GM23338 (cell line): ENCODE results near the gene NFKB1. TPM values are rescaled to one million over a fixed set of nuclear protein-coding genes. Genes with fewer than 3 reads are reported as not detected.

Experiments
- ATAC-seq: fragments of 200-7000 bp; cut with Tn5 transposase; 3 replicates; pipeline ENCODE4 v1.9.1; 2020
- DNase-seq: peaks from one replicate; pipeline ENCODE4 v3.0.0-alpha.2; 2015; ENCODE audit warnings: low spot score
- H2AFZ ChIP-seq: fragments of 200-600 bp; sonication (generic); 2 replicates; pipeline ENCODE4 v1.8.0; 2016; ENCODE audit warnings: antibody characterized with exemption, mild to moderate bottlenecking, moderate library complexity
- H3F3A ChIP-seq: fragments of 200-600 bp; sonication (generic); replicated peaks from 2 replicates; pipeline ENCODE4 v1.8.0; 2017; ENCODE audit warnings: antibody characterized with exemption, mixed run types, low read depth
- H3K27ac ChIP-seq: fragments of 200-600 bp; sonication (generic); 2 replicates; pipeline ENCODE4 v1.6.1; 2016; ENCODE audit warnings: low read depth
- H3K27me3 ChIP-seq: fragments of 200-600 bp; sonication (generic); 2 replicates; pipeline ENCODE4 v1.8.0; 2016; ENCODE audit warnings: mild to moderate bottlenecking, mixed run types, moderate library complexity; ENCODE audit not compliant: insufficient read depth
- H3K36me3 ChIP-seq: fragments of 200-600 bp; sonication (generic); 2 replicates; pipeline ENCODE4 v1.8.0; 2016; ENCODE audit warnings: mild to moderate bottlenecking; ENCODE audit not compliant: insufficient read depth
- H3K4me1 ChIP-seq: fragments of 200-600 bp; sonication (generic); 2 replicates; pipeline ENCODE4 v1.8.0; 2016; ENCODE audit warnings: mild to moderate bottlenecking, moderate library complexity; ENCODE audit not compliant: insufficient read depth
- H3K4me2 ChIP-seq: fragments of 200-600 bp; sonication (generic); 2 replicates; pipeline ENCODE4 v1.7.1; 2017; ENCODE audit warnings: mixed run types
- H3K4me3 ChIP-seq: fragments of 200-600 bp; sonication (generic); 2 replicates; pipeline ENCODE4 v1.6.1; 2016; ENCODE audit warnings: mixed run types
- H3K79me2 ChIP-seq: fragments of 200-600 bp; sonication (generic); replicated peaks from 2 replicates; pipeline ENCODE4 v1.8.0; 2017; ENCODE audit warnings: mild to moderate bottlenecking; ENCODE audit not compliant: insufficient read depth
- H3K9me2 ChIP-seq: fragments of 200-600 bp; sonication (generic); 2 replicates; pipeline ENCODE4 v1.8.0; 2017; ENCODE audit not compliant: insufficient read depth
- H4K20me1 ChIP-seq: fragments of 200-600 bp; sonication (generic); replicated peaks from 2 replicates; pipeline ENCODE4 v1.8.0; 2017; ENCODE audit warnings: mild to moderate bottlenecking; ENCODE audit not compliant: insufficient read depth
- H3K27ac Mint-ChIP-seq: 2 replicates; pipeline ENCODE4 v1.8.0; 2020; ENCODE audit warnings: inconsistent platforms, mild to moderate bottlenecking, moderate library complexity, mixed read lengths
- H3K27me3 Mint-ChIP-seq: 3 replicates; pipeline ENCODE4 v1.8.0; 2022; ENCODE audit warnings: low read depth, mild to moderate bottlenecking, moderate library complexity, mixed read lengths, inconsistent platforms; ENCODE audit not compliant: insufficient read depth, poor library complexity
- H3K36me3 Mint-ChIP-seq: 3 replicates; pipeline ENCODE4 v1.8.0; 2021; ENCODE audit warnings: low read depth, mild to moderate bottlenecking, inconsistent platforms, moderate library complexity, mixed read lengths
- H3K4me1 Mint-ChIP-seq: 3 replicates; pipeline ENCODE4 v1.8.0; 2020; ENCODE audit warnings: mild to moderate bottlenecking, inconsistent platforms, mixed read lengths
- H3K4me3 Mint-ChIP-seq: 3 replicates; pipeline ENCODE4 v1.8.0; 2021; ENCODE audit warnings: moderate library complexity, mild to moderate bottlenecking, inconsistent platforms, mixed read lengths
- H3K9me3 Mint-ChIP-seq: 3 replicates; pipeline ENCODE4 v1.8.0; 2020; ENCODE audit warnings: moderate library complexity, mild to moderate bottlenecking, inconsistent platforms, mixed read lengths
- EZH2 ChIP-seq: fragments of 200-600 bp; sonication (generic); IDR thresholded peaks from one replicate; pipeline ENCODE4 v1.8.0; 2017; ENCODE audit warnings: antibody characterized with exemption, mild to moderate bottlenecking, low read depth; ENCODE audit not compliant: unreplicated experiment
- JUNB ChIP-seq: IDR thresholded peaks from one replicate; pipeline ENCODE4 v1.6.1; 2016; ENCODE audit warnings: antibody characterized with exemption; ENCODE audit not compliant: unreplicated experiment
- NANOG ChIP-seq: IDR thresholded peaks from 2 replicates; pipeline ENCODE4 v1.6.1; 2016; ENCODE audit warnings: antibody characterized with exemption, borderline replicate concordance
- REST ChIP-seq: IDR thresholded peaks from one replicate; pipeline ENCODE4 v1.6.1; 2018; ENCODE audit warnings: antibody characterized with exemption; ENCODE audit not compliant: unreplicated experiment
- ZNF114 ChIP-seq: fragments of 250-450 bp; sonication (Bioruptor Pico); IDR thresholded peaks from 2 replicates; pipeline ENCODE4 v1.5.0; 2020; ENCODE audit warnings: mild to moderate bottlenecking, moderate library complexity
- ZNF462 ChIP-seq: fragments of 250-450 bp; sonication (Bioruptor Pico); IDR thresholded peaks from 2 replicates; pipeline ENCODE4 v1.5.0; 2020; ENCODE audit warnings: mild to moderate bottlenecking, moderate library complexity
- polyA plus RNA-seq: library from polyadenylated mRNA; unstranded; fragments of >200 nt; fragmentation: Nextera tagmentation; extraction: Ambion mirVana; gene quantifications from 2 replicates; pipeline ENCODE4 v1.2.1, GENCODE V29; 2016
- total RNA-seq: library from RNA; depleted of rRNA; stranded (reverse); fragments of >200 nt; shearing (Covaris generic); gene quantifications from 2 replicates; pipeline ENCODE4 v1.2.3, GENCODE V29; 2014

The NFKB1 gene
- total and polyA plus RNA-seq, 2 experiments from 2014 or later, result 0.82 to 4.6 TPM

- no peaks in the 10 kb centered on the region for H3K36me3 Mint-ChIP-seq
- TF ChIP-seq NANOG (no peak), ZNF114 (no peak), ZNF462 (CRISPR knock-in tag) (no peak), JUNB (no peak), EZH2 (no peak), REST (no peak)
- no peak for DNase-seq
- H3F3A ChIP-seq, result no peaks in the 10 kb centered on the region
- no peak overlapping the region for H3K4me3 Mint-ChIP-seq
- no peaks in the 10 kb centered on the region for H3K79me2 ChIP-seq
- H3K27ac Mint-ChIP-seq, result no peak overlapping the region
- H3K27me3 ChIP-seq, result no peaks in the 10 kb centered on the region
- 0 out of 2 replicates have a peak, but pooled peaks cover 3% of the 10 kb centered on the region for H4K20me1 ChIP-seq
- no peaks in the 10 kb centered on the region for H3K9me2 ChIP-seq
- no peak overlapping the region for H3K4me2 ChIP-seq
- H3K27ac ChIP-seq, result no peak overlapping the region
- H3K27me3 Mint-ChIP-seq, result no peaks in the 10 kb centered on the region
- no peak overlapping the region for H2AFZ ChIP-seq
- H3K9me3 Mint-ChIP-seq, result no peaks in the 10 kb centered on the region
- no peaks in the 10 kb centered on the region for H3K36me3 ChIP-seq
- ATAC-seq, result no peak
- H3K4me1 Mint-ChIP-seq, result no peaks in the 10 kb centered on the region
- H3K4me3 ChIP-seq, result no peak overlapping the region
- no peaks in the 10 kb centered on the region for H3K4me1 ChIP-seq
These were observed 156.0 kb downstream of the NFKB1 start for GRCh38 chr4:102657206-102657605.
